Peyer's patch (tissue), 4 donors: ENCODE results near the gene MAN1A2. TPM values are rescaled to one million over a fixed set of nuclear protein-coding genes. Genes with fewer than 3 reads are reported as not detected.
"Not testable (repeated sequence)": the region's sequence is repeated elsewhere in the genome, so short reads cannot be mapped to it uniquely, and the experiment has no call there.

ENCODE experiments used
- DNase-seq, 3 donors: peaks; one replicate each; pipeline ENCODE4 v3.0.0-alpha.2; 2017 to 2019
- H3K27ac ChIP-seq, 4 donors: fragments of 200-600 bp; sonication (generic); one replicate each; pipeline ENCODE4 v1.5.1; 2016 to 2019
- H3K27me3 ChIP-seq, 2 donors: fragments of 200-600 bp; sonication (generic); one replicate each; pipeline ENCODE4 v1.5.1; 2019
- H3K36me3 ChIP-seq, 3 donors: fragments of 200-600 bp; sonication (generic); one replicate each; pipeline ENCODE4 v1.5.1; 2016 to 2019
- H3K4me1 ChIP-seq, 4 donors: fragments of 200-600 bp; sonication (generic); one replicate each; pipeline ENCODE4 v1.5.1; 2016 to 2019
- H3K4me3 ChIP-seq, 4 donors: fragments of 200-600 bp; sonication (generic); 1 replicate in 3 of 4; 2 replicates in 1 of 4; pipeline ENCODE4 v1.5.1; 2016 to 2019; ENCODE audit warnings: mild to moderate bottlenecking in 1 of 4
- H3K9me3 ChIP-seq, 4 donors: fragments of 200-600 bp; sonication (generic); one replicate each; pipeline ENCODE4 v1.5.1; 2016 to 2019; ENCODE audit warnings: mild to moderate bottlenecking in 1 of 4
- CTCF ChIP-seq, 6 experiments: fragments of 450-650 bp in 4 of 6; fragments of 200-600 bp in 2 of 6; sonication (generic) in 1 of 6; IDR thresholded peaks; one replicate each; pipeline ENCODE4 v1.5.1; 2017 to 2019; ENCODE audit warnings: antibody characterized with exemption in 6 of 6, mild to moderate bottlenecking in 3 of 6, moderate library complexity in 1 of 6
- POLR2A ChIP-seq, 2 donors: fragments of 450-650 bp; IDR thresholded peaks; one replicate each; pipeline ENCODE4 v1.5.1; 2017; ENCODE audit warnings: antibody characterized with exemption in 2 of 2, mild to moderate bottlenecking in 2 of 2, moderate library complexity in 2 of 2
- total RNA-seq, 4 donors: library from RNA; depleted of rRNA; stranded (reverse); fragments of >200 nt; gene quantifications; one replicate each; pipeline ENCODE4 v1.1.0, GENCODE V29; 2016

The MAN1A2 gene
- total RNA-seq, 4 donors from 2014 or later, result 43.2 to 53.8 (median 49.4) TPM

GRCh38 chr1:117339866-117340700, 27.2 kb upstream of the MAN1A2 start:
- DNase-seq, result peak in 1 of 3 donors; percentile 77
- Histone ChIP-seq H3K27me3 (no peaks in the 10 kb centered on the region), H3K4me1 (no peaks in the 10 kb centered on the region), H3K27ac (peak overlapping the region in 2 of 4 donors; percentile 5 to 31), H3K4me3 (no peak overlapping the region), H3K9me3 (peaks cover 0 to 5% (median 0%) of the 10 kb centered on the region in 4 donors), H3K36me3 (no peaks in the 10 kb centered on the region)
- TF ChIP-seq CTCF (IDR thresholded peaks at IDR 0.05), result peak in 3 of 6 experiments; percentile 41 to 49 (median 44)
- peak in 1 of 2 donors; percentile 38 for TF ChIP-seq POLR2A (IDR thresholded peaks at IDR 0.05)

GRCh38 chr1:117341123-117341522, 26.1 kb upstream of the MAN1A2 start:
- H3K9me3 ChIP-seq, result peaks cover 0 to 5% (median 0%) of the 10 kb centered on the region in 4 donors
- no peak for DNase-seq
- no peak overlapping the region for H3K4me3 ChIP-seq
- no peaks in the 10 kb centered on the region for H3K4me1 ChIP-seq
- H3K27ac ChIP-seq, result no peak overlapping the region
- TF ChIP-seq CTCF (IDR thresholded peaks at IDR 0.05), result no peak
- TF ChIP-seq POLR2A (IDR thresholded peaks at IDR 0.05), result no peak
- no peaks in the 10 kb centered on the region for H3K27me3 ChIP-seq
- no peaks in the 10 kb centered on the region for H3K36me3 ChIP-seq

GRCh38 chr1:117342397-117342796, 24.9 kb upstream of the MAN1A2 start:
- H3K9me3 ChIP-seq, result peaks cover 0 to 3% (median 0%) of the 10 kb centered on the region in 4 donors
- no peak for DNase-seq
- no peaks in the 10 kb centered on the region for H3K4me1 ChIP-seq
- no peak overlapping the region for H3K4me3 ChIP-seq
- TF ChIP-seq POLR2A (IDR thresholded peaks at IDR 0.05) (no peak), CTCF (IDR thresholded peaks at IDR 0.05) (no peak)
- no peak overlapping the region for H3K27ac ChIP-seq
- no peaks in the 10 kb centered on the region for H3K27me3 ChIP-seq
- H3K36me3 ChIP-seq, result no peaks in the 10 kb centered on the region

GRCh38 chr1:117346206-117346928, 20.9 kb upstream of the MAN1A2 start:
- Histone ChIP-seq H3K4me3 (no peak overlapping the region), H3K27ac (no peak overlapping the region), H3K27me3 (no peaks in the 10 kb centered on the region), H3K36me3 (no peaks in the 10 kb centered on the region), H3K4me1 (no peaks in the 10 kb centered on the region), H3K9me3 (no peaks in the 10 kb centered on the region)
- TF ChIP-seq POLR2A (IDR thresholded peaks at IDR 0.05) (no peak), CTCF (IDR thresholded peaks at IDR 0.05) (no peak)
- no peak for DNase-seq

GRCh38 chr1:117347907-117348306, 19.3 kb upstream of the MAN1A2 start:
- no peaks in the 10 kb centered on the region for H3K36me3 ChIP-seq
- H3K27ac ChIP-seq, result no peak overlapping the region
- no peaks in the 10 kb centered on the region for H3K9me3 ChIP-seq
- H3K27me3 ChIP-seq, result no peaks in the 10 kb centered on the region
- TF ChIP-seq POLR2A (IDR thresholded peaks at IDR 0.05), result no peak
- TF ChIP-seq CTCF (IDR thresholded peaks at IDR 0.05), result no peak
- H3K4me3 ChIP-seq, result no peak overlapping the region
- no peak for DNase-seq
- H3K4me1 ChIP-seq, result no peaks in the 10 kb centered on the region

- not testable (repeated sequence) for H3K27ac ChIP-seq, H3K4me3 ChIP-seq, H3K9me3 ChIP-seq, H3K4me1 ChIP-seq, H3K36me3 ChIP-seq, DNase-seq, H3K27me3 ChIP-seq
Observed at GRCh38 chr1:117352695-117353094, 14.6 kb upstream of the MAN1A2 start.

GRCh38 chr1:117357833-117358603, 9.2 kb upstream of the MAN1A2 start:
- peak in 1 of 3 donors; percentile 27 for DNase-seq
- not testable (repeated sequence) for H3K9me3 ChIP-seq, H3K4me3 ChIP-seq, H3K27me3 ChIP-seq, H3K4me1 ChIP-seq, H3K36me3 ChIP-seq, H3K27ac ChIP-seq

GRCh38 chr1:117358604-117358887, 8.7 kb upstream of the MAN1A2 start:
- not testable (repeated sequence) for H3K36me3 ChIP-seq, H3K27ac ChIP-seq, H3K27me3 ChIP-seq, DNase-seq, H3K4me1 ChIP-seq, H3K9me3 ChIP-seq, H3K4me3 ChIP-seq
